Right forelimb (tissue), 1 donor: Measurements from ENCODE around the gene PRLR.
A peak's percentile ranks its signal among the peaks of the same experiment; 100 is the strongest.
"Not testable (repeated sequence)": the region's sequence is repeated elsewhere in the genome, so short reads cannot be mapped to it uniquely, and the experiment has no call there.

Source experiments
- DNase-seq: peaks from one replicate; pipeline ENCODE4 v3.0.0-alpha.2; 2018

PRLR gene

DNA sequence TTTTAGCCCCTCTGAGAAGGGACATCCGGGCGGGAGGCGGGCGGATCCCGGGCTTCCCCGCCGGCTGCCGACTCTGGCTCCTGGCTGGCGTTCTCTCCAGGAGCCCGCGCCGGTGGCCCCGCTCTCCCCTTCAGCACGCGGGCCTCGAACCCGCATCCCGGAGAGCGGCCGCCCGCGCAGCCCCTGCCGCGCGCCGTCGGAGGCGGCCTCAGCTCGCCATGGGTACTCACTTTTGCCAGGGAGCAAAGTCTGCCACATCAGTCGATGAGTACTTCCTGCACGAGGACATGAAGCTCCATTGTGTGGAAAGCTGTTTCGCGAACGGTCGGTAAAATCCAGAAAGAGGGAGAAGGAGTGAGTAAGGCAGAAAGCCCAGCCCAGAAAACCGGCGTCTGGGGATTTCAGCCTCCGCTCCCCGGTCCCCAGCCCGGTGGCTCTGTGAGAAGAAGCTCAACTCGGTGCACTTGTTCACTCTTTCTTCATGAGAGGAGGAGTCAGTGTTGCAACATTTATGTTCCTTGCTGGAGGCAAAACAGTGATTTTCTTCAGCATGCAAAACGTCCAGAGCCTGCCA lies at the start of gene PRLR:
Gene PRLR (minus strand): TSS at position 450 of the 574 bp plus-strand sequence. CDS start 140,867 bp downstream, outside the sequence.
- DNase-seq, result peak; percentile 62

GRCh38 chr5:35274839-35275509 lies 44.7 kb upstream of the PRLR start:
- no peak for DNase-seq

DNA sequence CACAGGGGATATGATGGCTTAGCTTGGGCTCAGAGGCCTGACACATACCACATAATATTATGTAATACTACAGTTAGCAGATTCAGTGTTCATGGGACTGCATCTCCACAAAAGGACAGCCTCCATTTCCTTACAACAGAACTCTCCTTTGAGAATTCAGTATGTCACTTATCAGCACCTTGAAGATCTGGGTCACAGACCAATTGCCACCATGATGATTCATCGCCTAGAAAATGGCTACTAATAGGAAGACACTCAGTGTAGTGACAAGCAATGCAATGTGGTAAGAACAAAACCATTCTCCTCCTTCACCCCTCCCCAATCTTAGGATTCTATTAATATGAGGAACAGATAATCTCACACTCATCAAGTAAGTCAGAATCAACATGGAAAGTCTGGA lies 38.7 kb upstream of the PRLR start:
- no peak for DNase-seq

GRCh38 chr5:35266276-35266675 lies 36.0 kb upstream of the PRLR start:
- no peak for DNase-seq

- DNase-seq, result no peak
These were observed 34.2 kb upstream of the PRLR start for GRCh38 chr5:35264509-35264908.

- DNase-seq, result no peak
These were observed 33.1 kb upstream of the PRLR start for GRCh38 chr5:35263266-35263877.

GRCh38 chr5:35253582-35253981 lies 23.3 kb upstream of the PRLR start:
- no peak for DNase-seq

DNA sequence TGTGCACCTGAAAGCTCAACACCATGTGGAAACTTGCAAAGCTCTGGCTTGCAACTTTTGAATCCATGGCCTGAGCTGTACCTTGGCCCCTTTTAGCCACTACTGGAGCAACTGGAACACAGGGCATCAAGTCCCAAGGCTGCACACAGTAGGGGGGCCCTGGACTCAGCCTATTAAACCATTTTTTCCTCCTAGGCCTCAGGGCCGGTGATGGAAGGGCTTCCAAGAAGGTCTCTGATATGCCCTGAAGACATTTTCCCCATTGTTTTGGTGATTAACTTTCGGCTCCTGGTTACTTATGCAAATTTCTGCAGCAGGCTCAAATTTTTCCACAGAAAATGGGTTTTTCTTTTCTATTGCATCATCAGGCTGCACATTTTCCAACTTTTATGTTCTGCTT lies 22.7 kb upstream of the PRLR start:
- no peak for DNase-seq

DNA sequence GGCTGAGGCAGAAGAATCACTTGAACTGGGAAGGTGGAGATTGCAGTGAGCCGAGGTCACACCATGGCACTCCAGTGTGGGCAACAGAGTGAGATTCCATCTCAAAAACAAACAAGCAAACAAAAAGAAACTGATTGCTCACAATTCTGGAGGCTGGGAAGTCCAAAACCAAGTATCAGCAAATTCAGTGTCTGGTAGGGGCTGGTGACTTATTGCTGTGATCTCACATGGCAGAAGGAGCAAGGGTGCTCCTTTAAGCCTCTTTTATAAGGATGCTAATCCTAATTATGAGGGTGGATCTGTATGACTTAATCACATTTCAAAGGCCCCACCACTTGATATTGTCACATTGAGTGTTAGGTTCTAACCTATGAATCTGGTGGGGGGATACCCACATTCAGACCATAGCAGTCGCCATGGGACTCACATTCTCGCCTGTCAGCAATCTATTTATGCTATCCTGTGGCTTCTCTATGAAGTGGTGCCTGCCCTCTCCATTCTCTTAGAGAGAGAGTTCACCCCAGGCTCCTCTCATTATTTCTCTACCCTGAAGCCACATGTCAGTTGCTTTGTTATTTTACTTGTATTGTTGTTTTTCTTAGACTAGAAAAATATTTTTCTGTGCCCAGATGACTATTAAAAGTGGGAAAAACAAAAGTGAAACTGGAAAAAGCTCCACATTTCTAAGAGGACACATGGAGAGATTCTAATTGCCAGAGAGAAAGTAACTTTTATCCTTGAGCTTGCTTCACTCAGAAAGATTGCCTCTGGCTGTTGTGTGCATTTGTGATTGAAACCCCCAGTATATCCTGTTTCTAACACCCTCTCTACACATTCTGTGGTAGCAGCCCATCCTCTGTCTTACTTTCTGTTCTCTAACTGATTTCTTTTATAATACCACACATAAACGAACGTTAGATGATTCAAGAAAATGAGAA lies 18.8 kb upstream of the PRLR start:
- DNase-seq, result no peak

DNA sequence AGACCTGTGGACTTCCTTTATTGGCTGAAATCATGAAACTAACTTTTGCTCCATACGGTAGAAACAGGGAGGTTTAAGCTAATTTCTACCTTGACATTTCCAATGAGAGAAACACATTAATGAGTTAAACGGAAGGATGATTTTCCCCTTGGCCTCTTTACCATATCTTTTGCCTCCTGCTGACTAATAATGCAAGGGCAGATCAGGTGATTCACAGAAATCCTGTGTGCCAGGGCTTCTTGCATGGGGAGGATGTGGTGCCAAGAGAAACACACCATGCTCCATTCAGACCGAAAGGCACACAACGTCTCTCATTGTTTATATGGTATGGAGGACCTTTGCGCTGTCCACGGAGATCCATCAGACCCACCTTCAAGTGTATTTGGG lies 17.4 kb upstream of the PRLR start:
- DNase-seq, result no peak

DNA sequence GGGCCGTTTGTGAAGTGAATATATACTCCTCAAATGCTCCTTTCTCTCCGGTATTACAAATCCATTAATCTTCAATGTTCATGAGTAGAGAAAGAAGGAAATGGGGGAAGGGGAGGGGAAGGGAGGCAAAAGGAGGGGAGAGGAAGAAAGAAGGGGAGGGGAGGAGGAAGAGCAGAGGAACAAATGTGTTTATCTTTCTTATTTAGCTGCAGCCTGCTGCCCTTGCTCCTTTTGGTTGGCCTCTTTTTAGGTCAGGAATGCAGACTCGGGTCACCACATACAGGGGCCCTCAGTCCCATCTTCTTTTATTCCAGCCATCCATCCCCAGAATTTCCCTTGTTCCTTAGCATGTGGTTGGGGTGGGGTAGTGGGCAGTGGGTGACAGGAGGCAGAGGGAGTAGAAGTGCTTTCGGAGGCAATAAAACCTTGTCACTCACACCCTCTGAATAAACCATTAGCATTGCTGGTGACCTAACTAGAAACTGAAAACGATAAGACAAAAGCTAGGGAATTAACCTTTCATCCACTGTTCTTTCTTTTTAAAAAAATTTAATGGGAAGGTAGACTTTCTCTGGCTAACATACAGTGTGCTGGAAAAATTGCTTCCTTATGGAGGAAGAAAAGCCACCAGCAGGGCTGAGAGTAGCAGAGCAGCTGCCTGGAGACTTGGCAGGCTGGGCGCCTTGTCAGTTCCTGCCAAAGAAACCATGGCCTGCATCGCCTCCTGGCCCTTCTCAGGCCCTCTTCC lies 16.8 kb upstream of the PRLR start:
- peak; percentile 77 for DNase-seq

- no peak for DNase-seq
These were observed 16.1 kb upstream of the PRLR start for GRCh38 chr5:35246411-35246810.

GRCh38 chr5:35245371-35245770 lies 15.1 kb upstream of the PRLR start:
- DNase-seq, result not testable (repeated sequence)

DNA sequence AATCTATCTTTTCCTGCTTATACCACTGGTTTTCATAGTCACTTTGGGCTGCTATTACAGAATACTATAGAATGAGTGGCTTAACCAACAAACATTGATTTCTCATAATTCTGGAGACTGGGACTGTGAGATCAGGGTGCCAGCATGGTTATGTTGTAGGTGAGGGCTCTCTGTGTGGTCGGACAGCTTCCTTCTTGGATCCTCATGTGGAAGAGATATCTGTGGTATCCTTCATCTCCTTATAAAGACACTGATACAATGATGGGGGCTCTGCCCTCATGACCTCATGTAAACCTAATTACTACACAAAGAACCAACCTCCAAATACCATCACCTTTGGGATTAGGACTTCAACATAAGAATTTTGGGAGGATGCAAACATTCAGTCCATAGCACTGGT lies 13.9 kb upstream of the PRLR start:
- DNase-seq, result no peak

- no peak for DNase-seq
These were observed 12.5 kb upstream of the PRLR start for GRCh38 chr5:35242702-35243258.

- DNase-seq, result no peak
These were observed 10.6 kb upstream of the PRLR start for GRCh38 chr5:35240892-35241291.

DNA sequence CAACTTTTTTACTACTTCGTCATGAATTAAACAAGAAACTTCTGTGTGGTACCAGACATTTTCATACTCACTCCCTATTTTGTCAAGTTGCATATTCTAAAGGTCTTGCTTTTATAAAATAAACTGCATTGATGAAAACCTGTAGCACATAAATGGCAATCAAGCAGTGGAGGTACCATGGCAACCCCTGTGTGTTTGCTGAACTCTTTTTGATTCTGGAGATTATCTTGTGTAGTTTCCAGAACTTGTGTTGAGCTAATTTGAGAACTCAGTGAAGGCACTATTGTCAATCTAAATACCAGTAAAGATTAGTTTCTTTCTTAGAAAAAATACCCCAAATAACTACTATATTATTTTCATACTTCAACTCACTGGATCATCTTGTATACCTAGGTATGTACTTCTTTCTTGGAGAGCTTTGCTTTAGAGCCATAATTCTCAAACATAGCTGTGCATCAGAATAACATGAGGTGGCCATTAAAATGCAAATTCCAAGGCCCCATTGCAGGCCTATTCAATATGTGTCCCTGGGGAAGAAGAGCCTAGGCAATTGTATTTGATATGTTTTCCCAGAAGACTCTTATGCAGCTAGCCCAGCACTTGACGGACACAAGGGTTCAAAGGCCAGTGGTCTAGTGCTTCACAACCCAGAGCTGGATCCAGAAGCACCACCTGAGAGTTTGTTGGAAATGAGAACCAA lies 9.8 kb upstream of the PRLR start:
- no peak for DNase-seq

- no peak for DNase-seq
These were observed 9.2 kb upstream of the PRLR start for GRCh38 chr5:35239476-35239875.

GRCh38 chr5:35237580-35238376 lies 7.5 kb upstream of the PRLR start:
- DNase-seq, result no peak

GRCh38 chr5:35236770-35237169 lies 6.5 kb upstream of the PRLR start:
- no peak for DNase-seq

DNA sequence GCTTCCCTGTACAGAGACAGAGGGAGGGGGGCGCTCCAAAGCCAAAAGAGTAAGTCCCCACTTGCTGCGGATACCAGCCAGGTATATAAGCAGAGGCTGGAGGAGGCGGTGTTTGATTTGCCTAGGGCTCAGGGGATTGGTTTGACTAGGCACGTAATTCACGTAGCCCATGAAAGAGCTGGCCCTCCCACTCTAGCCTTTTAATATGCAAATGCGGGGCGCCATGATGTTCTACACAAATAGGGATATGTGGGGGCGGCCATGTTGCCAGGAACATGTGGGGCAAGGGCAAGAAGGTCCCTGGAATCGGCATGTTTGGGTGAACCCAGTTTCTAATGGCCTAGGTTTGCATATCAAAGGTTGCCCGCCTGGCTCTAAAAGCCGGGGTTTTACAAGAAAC lies 3.3 kb upstream of the PRLR start:
- no peak for DNase-seq
